Fibroblast of skin of left quadriceps (primary cell): Measurements from ENCODE around the gene HYAL3.
"Not testable (repeated sequence)": the region's sequence is repeated elsewhere in the genome, so short reads cannot be mapped to it uniquely, and the experiment has no call there.

ENCODE experiments used
- DNase-seq, 2 experiments: peaks; one replicate each; pipeline ENCODE4 v3.0.0-alpha.2; 2013; ENCODE audit warnings: low read depth in 2 of 2

Gene HYAL3

GRCh38 chr3:50314816-50315215 lies 15.6 kb upstream of the HYAL3 start:
- no peak for DNase-seq

- no peak for DNase-seq
Measured at GRCh38 chr3:50314342-50314741, 15.1 kb upstream of the HYAL3 start.

GRCh38 chr3:50312041-50312440 lies 12.8 kb upstream of the HYAL3 start:
- DNase-seq = not testable (repeated sequence)

- DNase-seq = no peak
Measured at GRCh38 chr3:50304601-50305000, 5.4 kb upstream of the HYAL3 start.

- no peak for DNase-seq
Measured at GRCh38 chr3:50303013-50303815, 4.0 kb upstream of the HYAL3 start, which contains the start of gene HYAL1. Gene HYAL1, minus strand, starts transcription at chr3:50303574. Its CDS starts 618 bp downstream, at chr3:50302956.

GRCh38 chr3:50302095-50303012 lies 3.1 kb upstream of the HYAL3 start:
- DNase-seq = no peak

GRCh38 chr3:50300681-50301254 lies 1.6 kb upstream of the HYAL3 start:
- no peak for DNase-seq

GRCh38 chr3:50299929-50300680 lies 900 bp upstream of the HYAL3 start:
- peak in 1 of 2 experiments; percentile 6 for DNase-seq

GRCh38 chr3:50299638-50299928 lies 378 bp upstream of the HYAL3 start:
- no peak for DNase-seq

GRCh38 chr3:50297896-50298725 lies 1.1 kb downstream of the HYAL3 start:
- no peak for DNase-seq

GRCh38 chr3:50297384-50297775 lies 1.8 kb downstream of the HYAL3 start:
- DNase-seq = no peak

GRCh38 chr3:50296721-50297383 lies 2.4 kb downstream of the HYAL3 start:
- DNase-seq = no peak

GRCh38 chr3:50295553-50296431 lies 3.4 kb downstream of the HYAL3 start:
- DNase-seq = no peak

- no peak for DNase-seq
Measured at GRCh38 chr3:50294492-50295403, 4.5 kb downstream of the HYAL3 start.

- no peak for DNase-seq
Measured at GRCh38 chr3:50294089-50294488, 5.1 kb downstream of the HYAL3 start.

GRCh38 chr3:50293079-50293801 lies 6.0 kb downstream of the HYAL3 start:
- no peak for DNase-seq
